ENCODE data around the gene GLI2.

GRCh38 chr2:120704696-120705095 is 31.0 kb upstream of the GLI2 start:
- TF ChIP-seq, protein P1, sequence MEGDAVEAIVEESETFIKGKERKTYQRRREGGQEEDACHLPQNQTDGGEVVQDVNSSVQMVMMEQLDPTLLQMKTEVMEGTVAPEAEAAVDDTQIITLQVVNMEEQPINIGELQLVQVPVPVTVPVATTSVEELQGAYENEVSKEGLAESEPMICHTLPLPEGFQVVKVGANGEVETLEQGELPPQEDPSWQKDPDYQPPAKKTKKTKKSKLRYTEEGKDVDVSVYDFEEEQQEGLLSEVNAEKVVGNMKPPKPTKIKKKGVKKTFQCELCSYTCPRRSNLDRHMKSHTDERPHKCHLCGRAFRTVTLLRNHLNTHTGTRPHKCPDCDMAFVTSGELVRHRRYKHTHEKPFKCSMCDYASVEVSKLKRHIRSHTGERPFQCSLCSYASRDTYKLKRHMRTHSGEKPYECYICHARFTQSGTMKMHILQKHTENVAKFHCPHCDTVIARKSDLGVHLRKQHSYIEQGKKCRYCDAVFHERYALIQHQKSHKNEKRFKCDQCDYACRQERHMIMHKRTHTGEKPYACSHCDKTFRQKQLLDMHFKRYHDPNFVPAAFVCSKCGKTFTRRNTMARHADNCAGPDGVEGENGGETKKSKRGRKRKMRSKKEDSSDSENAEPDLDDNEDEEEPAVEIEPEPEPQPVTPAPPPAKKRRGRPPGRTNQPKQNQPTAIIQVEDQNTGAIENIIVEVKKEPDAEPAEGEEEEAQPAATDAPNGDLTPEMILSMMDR (conservative IDR thresholded peaks at IDR 0.05 in 1 of 2, IDR thresholded peaks at IDR 0.05 in 1 of 2; ENCODE audit: low read depth in 1 of 2, low read length in 2 of 2), result no peak
- no peak for TF ChIP-seq EZH2 (IDR thresholded peaks at IDR 0.05; ENCODE audit: low read length, missing control alignments)

All from fibroblast of lung (primary cell).